Nephron (organoid): ENCODE data around the gene TSPAN18.

ENCODE experiments used
- H3K27ac Mint-ChIP-seq, 3 experiments: 2 replicates each; pipeline ENCODE4 v1.8.0; 2020; ENCODE audit warnings: mixed read lengths in 3 of 3, mild to moderate bottlenecking in 2 of 3, moderate library complexity in 1 of 3
- H3K27me3 Mint-ChIP-seq: 2 replicates; pipeline ENCODE4 v1.8.0; 2021; ENCODE audit warnings: low read depth, mild to moderate bottlenecking, moderate library complexity, mixed read lengths
- H3K36me3 Mint-ChIP-seq: 2 replicates; pipeline ENCODE4 v1.8.0; 2020; ENCODE audit warnings: low read depth, mixed read lengths
- H3K4me1 Mint-ChIP-seq: 2 replicates; pipeline ENCODE4 v1.8.0; 2020; ENCODE audit warnings: mixed read lengths
- H3K4me3 Mint-ChIP-seq, 3 experiments: 2 replicates each; pipeline ENCODE4 v1.8.0; 2020; ENCODE audit warnings: mild to moderate bottlenecking in 3 of 3, mixed read lengths in 3 of 3, moderate library complexity in 2 of 3
- H3K9me3 Mint-ChIP-seq: 2 replicates; pipeline ENCODE4 v1.8.0; 2020; ENCODE audit warnings: mixed read lengths
- TF ChIP-seq, protein P1 (sequence below), 3 experiments: fragments of 200-600 bp; sonication (generic); IDR thresholded peaks; one replicate each; pipeline ENCODE4 v1.5.0; 2021; ENCODE audit warnings: antibody characterized with exemption in 3 of 3; ENCODE audit not compliant: unreplicated experiment in 3 of 3

The TSPAN18 gene

DNA sequence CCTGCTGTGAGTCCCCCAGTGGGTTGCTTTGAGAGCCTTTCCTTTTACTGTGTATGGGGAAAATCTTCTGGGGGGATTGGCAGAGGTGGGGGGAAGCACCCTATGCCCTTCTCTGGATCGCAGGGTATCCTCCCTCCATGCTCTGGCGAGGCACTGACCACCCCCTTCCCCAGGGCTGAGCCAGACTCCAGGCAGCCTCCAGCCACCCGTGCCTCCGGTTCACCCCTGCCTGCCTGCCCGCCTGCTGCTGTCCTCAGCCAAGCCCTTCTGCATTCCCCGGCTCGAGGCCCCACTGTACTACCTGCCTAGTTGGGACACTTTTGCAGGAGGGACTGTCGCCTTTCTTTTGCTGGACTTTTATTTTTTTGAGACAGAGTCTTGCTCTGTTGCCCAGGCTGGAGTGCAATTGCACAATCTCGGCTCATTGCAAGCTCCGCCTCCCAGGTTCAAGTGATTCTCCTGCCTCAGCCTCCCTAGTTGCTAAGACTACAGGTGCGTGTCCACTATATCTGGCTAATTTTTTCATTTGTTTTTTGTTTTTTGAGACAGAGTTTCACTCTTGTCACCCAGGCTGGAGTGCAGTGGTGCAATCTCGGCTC, 247.7 kb downstream of the TSPAN18 start:
- Mint-ChIP-seq H3K4me3 (no peak overlapping the region), H3K4me1 (no peaks in the 10 kb centered on the region), H3K27me3 (peaks cover 9% of the 10 kb centered on the region), H3K27ac (no peak overlapping the region), H3K9me3 (no peaks in the 10 kb centered on the region), H3K36me3 (no peaks in the 10 kb centered on the region)
- TF ChIP-seq, protein P1, sequence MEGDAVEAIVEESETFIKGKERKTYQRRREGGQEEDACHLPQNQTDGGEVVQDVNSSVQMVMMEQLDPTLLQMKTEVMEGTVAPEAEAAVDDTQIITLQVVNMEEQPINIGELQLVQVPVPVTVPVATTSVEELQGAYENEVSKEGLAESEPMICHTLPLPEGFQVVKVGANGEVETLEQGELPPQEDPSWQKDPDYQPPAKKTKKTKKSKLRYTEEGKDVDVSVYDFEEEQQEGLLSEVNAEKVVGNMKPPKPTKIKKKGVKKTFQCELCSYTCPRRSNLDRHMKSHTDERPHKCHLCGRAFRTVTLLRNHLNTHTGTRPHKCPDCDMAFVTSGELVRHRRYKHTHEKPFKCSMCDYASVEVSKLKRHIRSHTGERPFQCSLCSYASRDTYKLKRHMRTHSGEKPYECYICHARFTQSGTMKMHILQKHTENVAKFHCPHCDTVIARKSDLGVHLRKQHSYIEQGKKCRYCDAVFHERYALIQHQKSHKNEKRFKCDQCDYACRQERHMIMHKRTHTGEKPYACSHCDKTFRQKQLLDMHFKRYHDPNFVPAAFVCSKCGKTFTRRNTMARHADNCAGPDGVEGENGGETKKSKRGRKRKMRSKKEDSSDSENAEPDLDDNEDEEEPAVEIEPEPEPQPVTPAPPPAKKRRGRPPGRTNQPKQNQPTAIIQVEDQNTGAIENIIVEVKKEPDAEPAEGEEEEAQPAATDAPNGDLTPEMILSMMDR (IDR thresholded peaks at IDR 0.05; ENCODE audit: unreplicated experiment in 3 of 3), result no peak

DNA sequence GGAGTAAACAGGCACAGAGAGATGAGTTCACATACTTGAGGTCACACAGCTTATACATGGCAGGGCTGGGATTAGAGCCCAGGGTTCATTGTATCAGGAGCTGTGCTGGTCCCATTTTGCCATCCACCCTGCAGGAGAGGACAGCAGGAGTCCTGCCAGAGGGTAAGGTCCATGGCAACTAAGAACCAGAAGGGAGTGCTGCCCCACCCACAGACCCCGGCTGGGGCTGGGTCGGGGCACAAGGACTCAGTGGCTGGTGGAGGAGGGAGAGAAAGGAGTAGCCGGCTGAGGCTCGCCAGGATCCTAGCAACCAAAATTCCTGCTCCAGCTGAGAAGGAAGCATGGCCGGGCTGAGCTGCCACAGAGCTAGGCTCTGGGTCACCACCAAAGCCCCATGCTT, 249.8 kb downstream of the TSPAN18 start:
- H3K4me1 Mint-ChIP-seq, result no peaks in the 10 kb centered on the region

DNA sequence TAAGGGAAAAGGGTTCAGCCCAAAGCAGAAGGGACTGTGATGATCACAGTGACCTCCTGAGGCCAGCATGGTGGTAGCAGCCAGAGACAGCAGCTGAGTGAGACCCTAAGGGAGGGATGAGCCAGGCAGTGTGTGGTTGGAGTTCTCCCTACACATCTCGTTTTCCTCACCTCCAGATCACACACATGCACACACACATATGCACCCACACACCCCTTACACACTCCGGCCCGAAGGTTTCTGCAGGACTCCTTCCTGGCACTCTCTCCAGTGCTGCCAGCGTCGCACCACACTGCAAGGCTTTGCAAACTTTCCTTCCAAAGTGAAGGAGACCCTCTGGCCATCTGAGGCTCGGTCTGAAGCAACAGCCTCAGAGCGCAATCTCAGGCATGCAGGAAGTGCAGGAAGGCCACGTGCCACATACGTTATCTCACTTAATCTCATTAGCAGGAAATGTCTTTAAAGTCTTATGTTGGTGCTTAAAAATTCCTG, 250.8 kb downstream of the TSPAN18 start:
- Mint-ChIP-seq H3K4me1 (no peaks in the 10 kb centered on the region), H3K9me3 (no peaks in the 10 kb centered on the region), H3K4me3 (no peak overlapping the region), H3K27ac (peak overlapping the region in 2 of 3 experiments; percentile 69 to 79), H3K36me3 (no peaks in the 10 kb centered on the region), H3K27me3 (peaks cover 14% of the 10 kb centered on the region)
- TF ChIP-seq, protein P1 (IDR thresholded peaks at IDR 0.05; ENCODE audit: unreplicated experiment in 3 of 3), result peak in 1 of 3 experiments; percentile 22

More for the DNA sequence above, 249.8 kb downstream of the TSPAN18 start:
- Mint-ChIP-seq H3K36me3 (no peaks in the 10 kb centered on the region), H3K9me3 (no peaks in the 10 kb centered on the region), H3K4me3 (no peak overlapping the region), H3K27me3 (peaks cover 14% of the 10 kb centered on the region), H3K27ac (no peak overlapping the region)
- TF ChIP-seq, protein P1 (IDR thresholded peaks at IDR 0.05; ENCODE audit: unreplicated experiment in 3 of 3), result no peak

DNA sequence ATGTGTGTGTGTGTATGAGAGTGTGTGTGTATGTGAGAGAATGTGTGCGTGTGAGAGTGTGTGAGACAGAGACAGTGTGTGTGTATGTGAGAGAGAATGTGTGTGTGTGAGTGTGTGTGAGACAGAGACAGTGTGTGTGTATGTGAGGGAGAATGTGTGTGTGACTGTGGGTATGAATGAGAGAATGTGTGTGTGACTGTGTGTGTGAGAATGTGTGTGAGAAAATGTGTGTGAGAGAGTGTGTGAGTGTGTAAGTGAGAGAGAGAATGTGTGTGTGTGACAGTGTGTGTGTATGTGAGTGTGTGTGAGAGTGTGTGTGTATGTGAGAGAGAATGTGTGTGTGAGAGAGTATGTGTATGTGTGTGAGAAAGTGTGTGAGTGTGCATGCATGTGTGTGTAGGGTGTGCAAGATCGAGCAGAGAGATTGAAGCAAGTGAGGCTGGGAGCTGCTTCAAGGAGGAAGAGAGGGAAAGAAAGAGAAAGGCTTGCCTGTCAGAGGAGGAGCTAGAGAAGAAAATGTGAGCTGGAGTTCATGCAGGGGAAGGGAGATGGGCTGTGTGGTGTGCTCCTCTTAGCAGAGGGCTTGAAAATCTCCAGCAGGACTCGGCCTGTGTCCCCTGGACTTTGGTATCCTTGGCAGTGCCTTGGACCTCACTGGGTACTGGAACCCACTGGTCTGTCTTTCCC, 251.7 kb downstream of the TSPAN18 start:
- TF ChIP-seq, protein P1 (IDR thresholded peaks at IDR 0.05; ENCODE audit: unreplicated experiment in 3 of 3), result no peak
- Mint-ChIP-seq H3K4me3 (no peak overlapping the region), H3K27me3 (peaks cover 13% of the 10 kb centered on the region), H3K27ac (no peak overlapping the region), H3K9me3 (no peaks in the 10 kb centered on the region), H3K4me1 (no peaks in the 10 kb centered on the region), H3K36me3 (no peaks in the 10 kb centered on the region)

DNA sequence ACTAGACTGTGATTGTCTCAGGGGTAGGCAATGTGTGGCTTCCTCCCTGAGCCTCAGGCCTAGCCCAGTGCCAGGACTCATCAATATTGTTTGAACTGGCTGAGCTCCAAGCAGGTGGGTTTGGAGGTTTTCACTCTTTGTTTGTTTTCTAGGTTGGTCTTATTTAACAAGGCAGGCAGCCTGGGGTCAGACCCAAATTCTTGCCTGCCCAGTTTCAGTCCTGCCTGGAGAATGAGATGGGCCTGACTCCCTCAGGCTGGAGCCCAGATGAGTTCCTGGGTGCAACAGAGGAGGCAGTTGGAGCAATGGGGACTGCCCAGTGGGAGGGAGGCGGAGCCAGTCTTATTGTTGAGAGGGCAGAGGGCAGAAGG, 252.2 kb downstream of the TSPAN18 start:
- no peaks in the 10 kb centered on the region for H3K36me3 Mint-ChIP-seq
- peaks cover 13% of the 10 kb centered on the region for H3K27me3 Mint-ChIP-seq
- TF ChIP-seq, protein P1 (IDR thresholded peaks at IDR 0.05; ENCODE audit: unreplicated experiment in 3 of 3), result no peak
- no peaks in the 10 kb centered on the region for H3K4me1 Mint-ChIP-seq
- no peaks in the 10 kb centered on the region for H3K9me3 Mint-ChIP-seq
- H3K4me3 Mint-ChIP-seq, result no peak overlapping the region
- no peak overlapping the region for H3K27ac Mint-ChIP-seq
